Tibial artery (tissue), 4 donors: ENCODE data around the gene MRPL51.

Experiments
- DNase-seq, 2 donors: peaks; one replicate each; pipeline ENCODE4 v3.0.0-alpha.2; 2019
- H3K27ac ChIP-seq, 2 donors: fragments of 200-600 bp; sonication (generic) in 1 of 2; 1 replicate in 1 of 2; 2 replicates in 1 of 2; pipeline ENCODE4 v1.5.1; 2018 to 2019; ENCODE audit warnings: mild to moderate bottlenecking in 1 of 2
- H3K27me3 ChIP-seq, 2 donors: fragments of 200-600 bp; sonication (generic) in 1 of 2; one replicate each; pipeline versions ENCODE4 v1.5.1 to v1.6.0; 2016 to 2019
- H3K36me3 ChIP-seq, 3 donors: fragments of 200-600 bp; sonication (generic) in 2 of 3; one replicate each; pipeline ENCODE4 v1.5.1; 2016 to 2019; ENCODE audit warnings: mild to moderate bottlenecking in 2 of 3
- H3K4me1 ChIP-seq, 4 donors: fragments of 200-600 bp; sonication (generic) in 2 of 4; 1 replicate in 3 of 4; 2 replicates in 1 of 4; pipeline ENCODE4 v1.5.1; 2016 to 2019
- H3K4me3 ChIP-seq, 2 donors: fragments of 200-600 bp; sonication (generic) in 1 of 2; 1 replicate in 1 of 2; 2 replicates in 1 of 2; pipeline ENCODE4 v1.5.1; 2018 to 2019; ENCODE audit warnings: mild to moderate bottlenecking in 2 of 2
- H3K9me3 ChIP-seq, 3 donors: fragments of 200-600 bp; sonication (generic) in 1 of 3; one replicate each; pipeline ENCODE4 v1.5.1; 2016 to 2019
- intact Hi-C: fragments of 100-400 bp; cut with DNase I; formaldehyde crosslinking; loops from one replicate; pipeline ENCODE4 v1.15.0; 2023; ENCODE audit warnings: low total_unique reads
- TF ChIP-seq, protein P1 (sequence below), 2 experiments: fragments of 200-600 bp in 1 of 2; fragments of 450-650 bp in 1 of 2; IDR thresholded peaks; one replicate each; pipeline ENCODE4 v1.5.1; 2017 to 2019; ENCODE audit warnings: antibody characterized with exemption in 2 of 2, mild to moderate bottlenecking in 1 of 2, moderate library complexity in 1 of 2

The MRPL51 gene

DNA sequence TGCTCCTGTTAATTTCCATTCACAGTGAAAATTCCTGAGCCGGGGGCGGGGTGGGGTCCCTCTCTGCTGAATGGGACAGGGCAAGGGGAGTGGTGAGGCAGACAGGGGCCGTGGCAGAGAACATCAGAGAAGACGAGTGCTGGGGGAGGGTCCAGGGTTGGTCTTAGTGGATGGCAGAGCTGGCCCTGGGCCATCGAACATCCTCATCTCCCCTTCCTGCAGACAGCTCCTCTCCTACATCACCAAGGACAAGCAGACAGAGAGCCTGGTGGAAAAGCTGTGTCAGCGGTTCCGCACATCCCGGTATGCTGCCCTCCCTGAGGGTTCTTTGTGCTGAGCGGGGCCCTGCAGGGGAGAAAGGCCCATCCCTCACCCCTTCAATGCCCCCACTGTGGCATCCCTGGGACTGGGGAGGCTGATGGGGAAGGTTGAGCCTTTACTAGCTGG, 36.3 kb upstream of the MRPL51 start:
- no peak for DNase-seq
- no peaks in the 10 kb centered on the region for H3K9me3 ChIP-seq
- H3K36me3 ChIP-seq = peaks cover 61 to 72% (median 71%) of the 10 kb centered on the region in 3 donors
- H3K27me3 ChIP-seq = no peaks in the 10 kb centered on the region
- intact Hi-C loops = loop anchor here (10.0 kb wide), 1 partner anchor 55 kb away; the partner anchor contains the start of gene VAMP1
- H3K27ac ChIP-seq = no peak overlapping the region
- TF ChIP-seq, protein P1, sequence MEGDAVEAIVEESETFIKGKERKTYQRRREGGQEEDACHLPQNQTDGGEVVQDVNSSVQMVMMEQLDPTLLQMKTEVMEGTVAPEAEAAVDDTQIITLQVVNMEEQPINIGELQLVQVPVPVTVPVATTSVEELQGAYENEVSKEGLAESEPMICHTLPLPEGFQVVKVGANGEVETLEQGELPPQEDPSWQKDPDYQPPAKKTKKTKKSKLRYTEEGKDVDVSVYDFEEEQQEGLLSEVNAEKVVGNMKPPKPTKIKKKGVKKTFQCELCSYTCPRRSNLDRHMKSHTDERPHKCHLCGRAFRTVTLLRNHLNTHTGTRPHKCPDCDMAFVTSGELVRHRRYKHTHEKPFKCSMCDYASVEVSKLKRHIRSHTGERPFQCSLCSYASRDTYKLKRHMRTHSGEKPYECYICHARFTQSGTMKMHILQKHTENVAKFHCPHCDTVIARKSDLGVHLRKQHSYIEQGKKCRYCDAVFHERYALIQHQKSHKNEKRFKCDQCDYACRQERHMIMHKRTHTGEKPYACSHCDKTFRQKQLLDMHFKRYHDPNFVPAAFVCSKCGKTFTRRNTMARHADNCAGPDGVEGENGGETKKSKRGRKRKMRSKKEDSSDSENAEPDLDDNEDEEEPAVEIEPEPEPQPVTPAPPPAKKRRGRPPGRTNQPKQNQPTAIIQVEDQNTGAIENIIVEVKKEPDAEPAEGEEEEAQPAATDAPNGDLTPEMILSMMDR (IDR thresholded peaks at IDR 0.05) = no peak
- no peak overlapping the region for H3K4me3 ChIP-seq
- H3K4me1 ChIP-seq = peaks cover 0 to 20% (median 17%) of the 10 kb centered on the region in 4 donors

DNA sequence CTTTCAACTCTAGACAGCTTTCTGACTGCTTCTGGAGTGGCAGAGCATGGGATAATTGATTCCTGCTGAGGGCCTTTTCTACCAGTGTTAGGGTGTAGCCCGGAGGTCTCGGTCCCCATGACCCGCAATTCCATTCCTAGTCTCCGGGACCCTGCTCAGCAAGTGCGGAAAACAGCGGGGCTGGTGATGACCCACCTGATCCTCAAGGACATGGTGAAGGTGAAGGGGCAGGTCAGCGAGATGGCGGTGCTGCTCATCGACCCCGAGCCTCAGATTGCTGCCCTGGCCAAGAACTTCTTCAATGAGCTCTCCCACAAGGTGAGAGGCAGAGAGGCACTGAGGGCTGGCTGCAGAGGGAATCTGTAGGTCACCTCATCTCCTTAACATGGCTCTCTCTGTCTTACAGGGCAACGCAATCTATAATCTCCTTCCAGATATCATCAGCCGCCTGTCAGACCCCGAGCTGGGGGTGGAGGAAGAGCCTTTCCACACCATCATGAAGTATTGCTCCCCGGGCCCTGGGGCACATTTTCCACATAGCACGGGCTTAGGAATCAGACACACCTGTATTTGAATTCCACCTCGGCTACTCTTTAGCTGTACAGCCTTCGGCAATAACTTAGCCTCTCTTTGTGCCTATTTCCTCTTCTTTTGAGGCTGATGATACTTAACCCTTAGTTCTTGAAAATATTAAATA, 35.6 kb upstream of the MRPL51 start:
- Histone ChIP-seq H3K36me3 (peaks cover 64 to 78% (median 77%) of the 10 kb centered on the region in 3 donors), H3K27ac (no peak overlapping the region), H3K9me3 (no peaks in the 10 kb centered on the region), H3K27me3 (no peaks in the 10 kb centered on the region), H3K4me1 (peaks cover 0 to 18% (median 17%) of the 10 kb centered on the region in 4 donors), H3K4me3 (no peak overlapping the region)
- TF ChIP-seq, protein P1 (IDR thresholded peaks at IDR 0.05) = no peak
- intact Hi-C loops = loop anchor here (10.0 kb wide), 1 partner anchor 54 kb away; the partner anchor contains the start of gene VAMP1
- no peak for DNase-seq

DNA sequence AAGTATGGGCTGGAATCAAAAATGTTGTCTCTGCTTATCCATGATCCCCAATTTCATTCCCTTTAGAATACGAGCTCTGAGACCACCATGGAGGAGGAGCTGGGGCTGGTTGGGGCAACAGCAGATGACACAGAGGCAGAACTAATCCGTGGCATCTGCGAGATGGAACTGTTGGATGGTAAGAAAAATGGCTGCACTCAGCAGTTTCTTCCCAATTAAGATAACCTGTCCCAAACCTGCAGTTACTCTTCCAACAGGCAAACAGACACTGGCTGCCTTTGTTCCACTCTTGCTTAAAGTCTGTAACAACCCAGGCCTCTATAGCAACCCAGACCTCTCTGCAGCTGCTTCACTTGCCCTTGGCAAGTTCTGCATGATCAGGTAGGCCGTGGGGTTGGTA, 34.6 kb upstream of the MRPL51 start:
- TF ChIP-seq, protein P1 (IDR thresholded peaks at IDR 0.05) = no peak
- Histone ChIP-seq H3K9me3 (no peaks in the 10 kb centered on the region), H3K27ac (no peak overlapping the region), H3K27me3 (no peaks in the 10 kb centered on the region), H3K4me1 (peaks cover 0 to 12% (median 10%) of the 10 kb centered on the region in 4 donors), H3K4me3 (no peak overlapping the region), H3K36me3 (peaks cover 72 to 88% (median 87%) of the 10 kb centered on the region in 3 donors)
- DNase-seq = no peak
- intact Hi-C loops = loop anchor here (10.0 kb wide), 1 partner anchor 53 kb away; the partner anchor contains the start of gene VAMP1

DNA sequence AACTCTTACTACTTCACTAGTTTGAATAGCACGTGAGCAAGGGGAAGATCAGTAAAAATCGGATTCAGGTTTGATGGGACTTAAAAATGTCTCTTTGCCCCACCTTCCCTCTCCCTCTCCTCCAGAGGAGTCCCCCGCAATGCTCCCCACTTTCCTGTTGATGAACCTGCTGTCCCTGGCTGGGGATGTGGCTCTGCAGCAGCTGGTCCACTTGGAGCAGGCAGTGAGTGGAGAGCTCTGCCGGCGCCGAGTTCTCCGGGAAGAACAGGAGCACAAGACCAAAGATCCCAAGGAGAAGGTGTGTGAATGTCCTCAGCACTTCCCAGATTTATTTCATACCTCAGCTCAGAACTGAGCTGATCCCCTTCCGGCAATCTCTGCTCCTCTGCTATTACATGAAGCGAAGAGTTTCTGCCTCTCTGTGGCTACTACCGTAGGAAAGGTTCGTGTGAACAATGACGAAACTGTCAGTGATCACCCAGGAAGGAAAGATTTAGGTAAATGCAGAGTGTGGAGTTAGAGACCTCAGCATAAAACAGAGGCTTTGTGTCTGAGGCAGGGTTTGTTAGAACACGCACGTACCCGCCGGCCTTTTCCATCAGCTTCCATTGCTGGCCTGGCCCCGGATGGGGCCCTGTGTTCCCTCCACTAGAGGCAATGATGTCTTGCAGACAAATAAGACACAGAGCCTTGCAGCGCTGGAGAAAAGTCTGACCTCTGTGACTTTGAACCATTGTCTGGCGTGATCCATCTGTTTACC, 33.9 kb upstream of the MRPL51 start:
- Histone ChIP-seq H3K9me3 (no peaks in the 10 kb centered on the region), H3K27me3 (no peaks in the 10 kb centered on the region), H3K27ac (no peak overlapping the region), H3K4me3 (no peak overlapping the region), H3K36me3 (peaks cover 79 to 95% (median 95%) of the 10 kb centered on the region in 3 donors), H3K4me1 (peaks cover 0 to 4% (median 2%) of the 10 kb centered on the region in 4 donors)
- intact Hi-C loops = loop anchor here (10.0 kb wide), 1 partner anchor 52 kb away; the partner anchor contains the start of gene VAMP1
- DNase-seq = no peak
- TF ChIP-seq, protein P1 (IDR thresholded peaks at IDR 0.05) = no peak

DNA sequence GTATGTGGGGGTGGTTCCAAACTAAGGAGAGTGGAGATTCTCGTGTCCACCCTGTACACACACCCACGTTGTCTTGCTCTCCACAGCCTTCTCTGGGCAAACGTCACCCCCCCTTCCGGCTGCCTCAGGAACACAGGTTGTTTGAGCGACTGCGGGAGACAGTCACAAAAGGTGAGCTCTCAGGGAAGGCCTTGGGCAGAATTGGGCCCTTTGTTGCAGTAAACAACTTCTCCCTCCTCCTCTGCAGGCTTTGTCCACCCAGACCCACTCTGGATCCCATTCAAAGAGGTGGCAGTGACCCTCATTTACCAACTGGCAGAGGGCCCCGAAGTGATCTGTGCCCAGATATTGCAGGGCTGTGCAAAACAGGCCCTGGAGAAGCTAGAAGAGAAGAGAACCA, 33.1 kb upstream of the MRPL51 start:
- Histone ChIP-seq H3K9me3 (no peaks in the 10 kb centered on the region), H3K36me3 (peaks cover 86 to 100% (median 100%) of the 10 kb centered on the region in 3 donors), H3K27ac (no peak overlapping the region), H3K4me1 (no peaks in the 10 kb centered on the region), H3K4me3 (no peak overlapping the region), H3K27me3 (no peaks in the 10 kb centered on the region)
- no peak for DNase-seq
- intact Hi-C loops = loop anchor here (10.0 kb wide), 1 partner anchor 51 kb away; the partner anchor contains the start of gene VAMP1
- TF ChIP-seq, protein P1 (IDR thresholded peaks at IDR 0.05) = no peak
